Muscle of back (tissue), 13 donors: ENCODE measurements around the gene AHCY. TPM values are rescaled to one million over a fixed set of nuclear protein-coding genes. Genes with fewer than 3 reads are reported as not detected.
"Not testable (repeated sequence)": the region's sequence is repeated elsewhere in the genome, so short reads cannot be mapped to it uniquely, and the experiment has no call there.

Source experiments
- DNase-seq, 3 donors: peaks; one replicate each; pipeline versions ENCODE4 v3.0.0 to v3.0.0-alpha.2; 2013
- long read RNA-seq, 9 donors: transcript quantifications; one replicate each; lab custom pipeline, GENCODE V29; 2026
- polyA plus RNA-seq, 10 donors: library from polyadenylated mRNA; unstranded; fragments of 120-200 nt; gene quantifications; one replicate each; pipeline ENCODE4 v1.2.1, GENCODE V29; 2013; ENCODE audit not compliant: insufficient read length in 10 of 10

AHCY gene
- polyA plus RNA-seq = 100 to 1,000 TPM; 126 to 214 (median 196) TPM
- long read RNA-seq, donor 1, transcript AHCY-201 (10 exons, 2,143 nt) = major isoform, 45 of 50 reads
- long read RNA-seq, donor 1, partial matches to known transcripts = 5 of 50 reads
- long read RNA-seq, donor 1, other reads (novel, unspliced or antisense) = 0 of 50 reads
- long read RNA-seq, donor 2, transcript AHCY-201 (10 exons, 2,143 nt) = major isoform, 34 of 40 reads
- long read RNA-seq, donor 2, partial matches to known transcripts = 6 of 40 reads
- long read RNA-seq, donor 2, other reads (novel, unspliced or antisense) = 0 of 40 reads
- long read RNA-seq, donor 3 = 0 reads
- long read RNA-seq, donor 4, transcript AHCY-201 (10 exons, 2,143 nt) = major isoform, 16 of 16 reads
- long read RNA-seq, donor 4, partial matches to known transcripts = 0 of 16 reads
- long read RNA-seq, donor 4, other reads (novel, unspliced or antisense) = 0 of 16 reads
- long read RNA-seq, donor 5, transcript AHCY-201 (10 exons, 2,143 nt) = major isoform, 31 of 45 reads
- long read RNA-seq, donor 5, partial matches to known transcripts = 14 of 45 reads
- long read RNA-seq, donor 5, other reads (novel, unspliced or antisense) = 0 of 45 reads
- long read RNA-seq, donor 6, transcript AHCY-201 (10 exons, 2,143 nt) = major isoform, 54 of 81 reads
- long read RNA-seq, donor 6, partial matches to known transcripts = 27 of 81 reads
- long read RNA-seq, donor 6, other reads (novel, unspliced or antisense) = 0 of 81 reads
- long read RNA-seq, donor 7, transcript AHCY-201 (10 exons, 2,143 nt) = major isoform, 15 of 66 reads
- long read RNA-seq, donor 7, partial matches to known transcripts = 51 of 66 reads
- long read RNA-seq, donor 7, other reads (novel, unspliced or antisense) = 0 of 66 reads
- long read RNA-seq, donor 8, transcript AHCY-201 (10 exons, 2,143 nt) = major isoform, 17 of 17 reads
- long read RNA-seq, donor 8, partial matches to known transcripts = 0 of 17 reads
- long read RNA-seq, donor 8, other reads (novel, unspliced or antisense) = 0 of 17 reads
- long read RNA-seq, donor 9, transcript AHCY-201 (10 exons, 2,143 nt) = major isoform, 5 of 5 reads
- long read RNA-seq, donor 9, partial matches to known transcripts = 0 of 5 reads
- long read RNA-seq, donor 9, other reads (novel, unspliced or antisense) = 0 of 5 reads

DNA sequence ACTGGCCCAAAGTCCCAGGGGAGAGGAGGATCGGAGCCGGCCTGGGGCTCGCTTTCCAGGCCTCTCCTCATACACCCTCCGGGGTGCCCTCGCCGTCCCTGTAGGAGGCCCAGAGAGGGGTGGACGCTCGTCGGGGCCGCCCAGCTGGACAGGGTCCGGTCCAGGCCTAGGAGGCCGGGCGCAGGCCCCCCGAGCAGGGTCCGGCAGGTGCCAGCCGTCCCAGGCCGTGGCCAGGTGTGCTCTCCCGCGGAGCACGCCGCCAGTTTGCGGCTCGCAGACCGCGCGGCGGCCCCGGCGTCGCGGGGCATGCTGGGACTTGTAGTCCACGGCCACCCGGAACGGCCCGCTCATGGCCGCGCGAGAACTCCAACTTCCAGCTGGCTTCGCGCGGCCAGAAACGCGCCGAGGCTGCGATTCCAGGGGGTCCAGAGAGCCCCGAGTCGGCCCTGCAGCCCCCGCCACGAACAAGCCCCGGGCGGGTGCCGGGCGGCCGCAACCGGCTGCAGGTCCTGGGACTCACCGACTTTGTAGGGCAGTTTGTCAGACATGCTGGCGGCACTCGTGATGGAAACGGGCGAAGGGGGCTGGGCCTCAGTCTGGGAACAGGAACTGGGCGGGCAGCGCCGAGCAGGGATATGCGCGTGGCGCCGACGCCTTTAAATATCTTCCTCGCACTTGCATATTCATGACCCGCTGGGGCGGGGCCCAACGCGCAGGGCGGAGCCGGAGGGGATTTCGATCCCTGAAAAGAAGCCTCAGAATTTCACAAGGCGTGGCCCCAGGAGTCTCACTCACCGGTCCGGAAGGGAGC lies at the start of gene AHCY:
Gene AHCY, minus strand, starts transcription at position 633 of the 811 bp plus-strand sequence. Its CDS starts 85 bp downstream, at position 548.
- DNase-seq = peak; percentile 95 to 99 (median 96)

DNA sequence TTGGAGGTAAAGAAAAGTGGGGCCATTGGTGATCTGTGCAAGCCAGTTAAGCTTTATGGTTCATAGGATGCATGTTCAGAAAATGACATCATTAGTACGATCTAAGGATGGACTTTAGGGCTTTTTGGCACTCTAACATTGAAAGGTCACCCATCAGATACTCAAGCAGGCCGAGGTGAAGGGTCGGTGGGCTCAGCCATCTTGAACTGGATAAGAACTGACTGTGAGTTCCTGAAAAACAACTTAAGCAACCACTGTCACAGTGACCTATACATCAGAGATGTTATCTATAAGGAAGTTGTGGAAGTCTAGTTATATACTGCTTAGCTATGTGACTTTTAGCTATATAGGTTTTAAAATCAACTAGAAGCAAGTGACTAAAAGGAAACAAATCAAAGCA lies 46.9 kb upstream of the AHCY start:
- no peak for DNase-seq

DNA sequence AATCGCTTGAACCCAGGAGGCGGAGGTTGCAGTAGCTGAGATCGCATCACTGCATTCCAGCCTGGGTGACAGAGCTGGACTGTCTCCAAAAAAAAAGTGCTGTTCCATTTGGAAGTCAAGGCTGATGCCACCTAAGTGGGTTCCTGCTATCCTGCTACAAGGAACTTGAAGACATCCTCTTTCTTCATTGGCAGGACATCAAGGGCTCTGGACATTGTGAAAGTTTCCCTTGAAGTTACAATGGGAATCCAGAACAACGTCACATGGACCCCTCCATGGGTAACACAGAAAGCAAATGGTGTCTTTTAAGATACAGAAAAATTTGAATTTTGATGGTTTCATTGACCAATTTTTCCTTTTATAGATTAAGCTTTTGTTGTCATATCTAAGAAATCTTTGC lies 44.4 kb upstream of the AHCY start:
- no peak for DNase-seq

DNA sequence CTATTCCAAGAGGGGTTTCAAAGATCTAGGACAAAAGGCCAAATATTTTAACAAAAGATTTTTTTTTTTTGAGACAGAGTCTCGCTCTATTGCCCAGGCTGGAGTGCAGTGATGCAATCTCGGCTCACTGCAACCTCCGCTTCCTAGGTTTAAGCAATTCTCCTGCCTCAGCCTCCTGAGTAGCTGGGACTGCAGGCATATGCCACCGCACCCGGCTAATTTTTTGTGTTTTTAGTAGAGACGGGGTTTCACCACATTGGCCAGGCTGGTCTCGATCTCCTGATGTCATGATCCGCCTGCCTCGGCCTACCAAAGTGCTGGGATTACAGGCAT lies 43.3 kb upstream of the AHCY start:
- DNase-seq = not testable (repeated sequence)

DNA sequence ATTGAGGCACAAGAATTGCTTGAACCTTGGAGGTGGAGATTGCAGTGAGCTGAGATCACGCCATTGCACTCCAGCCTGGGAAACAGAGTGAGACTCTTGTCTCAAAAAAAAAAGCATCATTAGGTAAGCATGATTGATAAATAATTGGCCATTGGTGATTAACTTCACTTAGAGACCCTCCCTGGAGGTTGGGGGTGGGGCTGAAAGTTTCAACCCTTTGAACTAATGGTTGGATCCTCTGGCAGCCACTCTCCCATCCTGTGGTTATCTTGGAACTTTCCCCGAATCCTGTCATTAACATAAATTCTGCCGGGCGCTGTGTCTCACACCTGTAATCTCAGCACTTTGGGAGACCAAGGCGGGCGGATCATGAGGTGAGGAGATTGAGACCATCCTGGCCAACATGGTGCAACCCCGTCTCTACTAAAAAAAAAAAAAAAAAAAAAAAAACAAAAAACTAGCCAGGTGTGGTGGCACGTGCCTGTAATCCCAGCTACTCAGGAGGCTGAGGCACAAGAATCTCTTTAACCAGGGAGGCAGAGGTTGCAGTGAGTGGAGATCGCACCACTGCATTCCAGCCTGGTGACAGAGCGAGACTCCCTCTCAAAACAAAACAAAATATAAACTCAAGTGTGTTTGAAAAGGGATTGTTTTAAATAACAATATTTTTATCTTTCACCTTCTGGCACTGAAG lies 42.8 kb upstream of the AHCY start:
- not testable (repeated sequence) for DNase-seq

DNA sequence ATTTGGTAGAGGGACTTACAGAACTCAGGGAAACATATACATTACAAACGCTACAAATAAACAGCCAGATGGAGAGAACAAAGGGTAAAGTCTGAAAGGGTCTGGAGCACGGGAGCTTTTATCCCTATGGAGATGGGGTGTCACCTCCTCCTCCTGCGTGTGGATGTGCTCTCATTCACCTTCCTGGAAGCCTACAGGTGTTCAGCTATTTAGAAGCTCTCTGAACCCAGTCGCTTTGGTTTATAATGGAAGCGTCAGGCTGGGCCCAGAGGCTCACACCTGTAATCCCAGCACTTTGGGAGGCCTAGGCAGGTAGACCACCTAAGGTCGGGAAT lies 42.2 kb upstream of the AHCY start:
- no peak for DNase-seq

DNA sequence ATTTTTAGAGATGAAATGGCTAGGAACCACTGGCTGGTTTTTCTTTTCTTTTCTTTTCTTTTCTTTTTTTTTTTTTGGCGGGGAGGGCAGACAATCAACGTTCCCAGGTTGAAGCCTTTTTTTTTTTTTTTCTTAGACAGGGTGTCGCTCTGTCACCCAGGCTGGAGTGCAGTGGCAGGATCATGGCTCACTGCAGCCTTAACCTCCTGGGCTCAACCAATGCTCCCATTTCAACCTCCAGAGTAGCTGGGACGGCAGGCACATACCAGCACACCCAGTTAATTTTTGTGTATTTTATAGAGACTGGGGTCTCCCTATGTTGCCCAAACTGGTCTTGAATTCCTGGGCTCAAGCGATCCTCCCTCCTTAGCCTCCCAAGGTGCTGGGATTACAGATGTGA lies 41.1 kb upstream of the AHCY start:
- no peak for DNase-seq

DNA sequence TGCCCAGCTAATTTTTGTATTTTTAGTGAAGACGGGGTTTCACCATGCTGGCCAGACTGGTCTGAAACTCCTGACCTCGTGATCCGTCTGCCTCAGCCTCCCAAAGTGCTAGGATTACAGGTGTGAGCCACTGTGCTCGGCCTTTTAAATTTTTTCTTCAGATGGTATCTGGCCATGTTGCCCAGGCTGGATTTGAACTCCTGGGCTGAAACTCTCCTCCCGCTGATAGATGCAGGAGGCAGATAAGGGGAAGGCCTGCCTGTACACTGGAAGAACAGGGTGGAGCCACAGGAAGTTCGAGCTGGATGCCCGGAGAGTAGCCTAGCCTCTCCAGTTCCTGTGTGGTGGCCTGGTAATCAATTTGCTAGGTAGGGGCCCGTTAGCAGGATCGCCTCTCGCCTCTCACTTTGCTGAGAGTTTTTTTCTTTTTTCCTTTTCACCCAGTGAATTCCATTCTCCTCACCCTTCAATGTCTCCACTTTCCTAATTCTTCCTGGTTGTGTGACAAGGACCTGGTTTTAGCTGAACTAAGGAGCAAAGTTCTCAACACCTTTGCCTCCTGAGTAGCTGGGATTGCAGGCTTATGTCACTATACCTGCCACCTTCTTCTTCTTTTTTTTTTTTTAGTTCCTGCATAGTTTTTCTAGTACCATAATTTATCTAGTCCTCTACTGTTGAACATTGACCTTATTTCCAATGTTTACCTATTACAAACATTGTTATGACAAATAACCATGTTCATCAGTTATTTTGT lies 40.5 kb upstream of the AHCY start:
- DNase-seq = no peak

DNA sequence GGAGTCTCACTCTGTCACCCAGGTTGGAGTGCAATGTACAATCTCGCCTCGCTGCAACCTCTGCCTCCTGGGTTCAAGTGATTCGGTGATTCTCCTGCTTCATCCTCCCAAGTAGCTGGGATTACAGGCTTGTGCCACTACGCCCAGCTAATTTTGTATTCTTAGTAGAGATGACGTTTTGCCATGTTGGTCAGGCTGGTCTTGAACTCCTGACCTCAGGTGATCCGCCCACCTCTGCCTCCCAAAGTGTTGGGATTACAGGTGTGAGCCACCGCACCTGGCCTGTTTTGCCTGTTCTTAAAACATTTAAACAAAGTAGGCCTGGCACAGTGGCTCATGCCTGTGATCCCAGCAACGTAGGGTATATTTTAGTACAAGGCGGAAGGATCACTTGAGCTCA lies 38.0 kb upstream of the AHCY start:
- DNase-seq = not testable (repeated sequence)

DNA sequence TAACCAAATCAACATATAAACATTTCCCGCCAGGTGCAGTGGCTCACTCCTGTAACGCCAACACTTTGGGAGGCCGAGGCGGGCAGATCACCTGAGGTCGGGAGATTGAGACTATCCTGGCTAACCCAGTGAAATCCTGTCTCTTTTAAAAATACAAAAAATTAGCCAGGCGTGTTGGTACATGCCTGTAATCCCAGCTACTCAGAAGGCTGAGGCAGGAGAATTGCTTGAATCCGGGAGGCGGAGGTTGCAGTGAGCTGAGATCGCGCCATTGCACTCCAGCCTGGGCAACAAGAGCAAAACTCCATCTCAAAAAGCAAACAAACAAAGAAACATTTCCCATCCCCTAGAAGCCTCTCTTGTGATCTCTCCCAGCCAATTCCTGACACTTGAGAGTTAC lies 37.6 kb upstream of the AHCY start:
- not testable (repeated sequence) for DNase-seq

DNA sequence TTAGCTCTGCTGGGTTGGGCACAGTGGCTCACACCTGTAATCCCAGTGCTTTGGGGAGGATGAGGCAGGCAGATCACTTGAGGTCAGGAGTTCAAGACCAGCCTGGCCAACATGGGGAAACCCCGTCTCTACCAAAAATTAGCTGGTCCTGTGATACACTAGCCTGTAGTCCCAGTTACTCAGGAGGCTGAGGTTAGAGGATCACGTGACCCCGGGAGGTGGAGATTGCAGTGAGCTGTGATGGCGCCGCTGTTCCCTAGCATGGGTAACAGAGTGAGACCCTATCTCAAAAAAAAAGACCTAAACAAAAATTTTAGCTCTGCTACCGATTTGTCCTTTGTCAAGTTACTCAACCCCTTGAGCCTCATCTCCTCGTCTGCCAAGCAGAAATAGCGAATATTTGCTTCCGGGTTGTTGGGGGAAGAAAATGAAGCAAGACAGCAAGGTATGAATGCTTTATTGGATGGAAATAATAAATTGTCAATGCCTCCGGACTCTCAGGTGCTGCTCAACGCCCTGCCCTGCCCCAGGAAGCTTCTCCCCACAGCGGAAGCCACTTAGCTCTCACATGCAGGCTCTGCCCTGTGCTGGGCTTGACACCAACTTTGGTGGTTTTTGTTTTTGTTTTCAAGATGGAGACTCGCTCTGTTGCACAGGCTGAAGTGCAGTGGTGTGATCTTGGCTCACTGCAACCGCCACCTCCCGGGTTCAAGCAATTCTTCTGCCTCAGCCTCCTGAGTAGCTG lies 35.0 kb upstream of the AHCY start:
- DNase-seq = no peak

DNA sequence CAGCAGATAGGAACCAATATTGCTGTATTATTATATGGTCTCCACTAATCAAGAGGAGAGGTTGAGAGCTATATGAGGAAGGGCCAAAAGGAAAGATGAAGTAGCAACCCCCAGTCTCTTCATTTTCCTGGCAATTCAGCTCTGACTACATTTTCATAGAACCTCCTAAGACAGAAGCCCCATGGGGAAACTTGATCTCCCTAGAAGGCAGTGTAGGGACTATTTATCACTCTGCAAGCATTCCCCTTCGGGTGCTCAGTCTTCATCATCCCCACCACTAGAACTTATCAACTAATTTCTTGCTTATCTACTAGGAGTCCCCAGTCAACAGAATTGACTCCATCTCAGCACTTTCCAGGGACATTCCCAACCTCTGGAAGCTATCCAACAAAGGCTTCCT lies 34.4 kb upstream of the AHCY start:
- no peak for DNase-seq

DNA sequence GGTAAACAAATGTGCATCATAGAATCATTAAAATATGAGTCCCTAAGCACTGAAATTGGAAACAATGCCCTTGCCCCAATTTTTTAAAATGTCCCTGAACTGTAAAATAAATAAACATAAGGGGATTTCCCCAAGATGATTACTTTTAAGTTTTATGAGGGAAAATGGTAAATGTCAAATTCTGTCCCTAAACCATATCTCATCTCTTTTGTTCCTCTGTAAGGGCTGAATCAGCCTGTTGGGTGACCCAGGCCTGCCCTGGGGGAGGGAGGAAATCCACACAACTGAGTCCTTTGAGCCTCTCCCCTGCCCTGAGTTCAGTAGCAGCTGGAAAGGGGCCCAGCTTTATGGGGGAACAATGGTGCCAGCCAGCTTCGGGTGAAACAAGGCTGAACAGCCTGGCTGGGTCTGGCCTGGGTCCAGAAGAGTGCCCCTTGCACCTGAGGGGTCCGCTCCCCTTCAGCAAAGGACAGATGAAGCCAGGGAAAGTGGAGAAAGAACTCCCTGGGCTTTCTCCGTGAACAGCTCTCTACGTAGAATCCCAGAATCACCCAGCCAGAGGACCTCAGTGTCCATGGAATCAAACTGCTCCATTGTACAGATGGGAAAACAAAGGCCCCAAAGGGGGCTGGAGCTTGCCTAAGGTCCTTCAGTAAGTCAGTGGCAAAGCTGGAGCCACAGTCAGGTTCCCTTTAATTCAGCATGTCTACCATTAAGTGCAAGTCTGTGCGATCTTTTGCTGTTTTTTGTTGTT lies 31.7 kb upstream of the AHCY start:
- no peak for DNase-seq

DNA sequence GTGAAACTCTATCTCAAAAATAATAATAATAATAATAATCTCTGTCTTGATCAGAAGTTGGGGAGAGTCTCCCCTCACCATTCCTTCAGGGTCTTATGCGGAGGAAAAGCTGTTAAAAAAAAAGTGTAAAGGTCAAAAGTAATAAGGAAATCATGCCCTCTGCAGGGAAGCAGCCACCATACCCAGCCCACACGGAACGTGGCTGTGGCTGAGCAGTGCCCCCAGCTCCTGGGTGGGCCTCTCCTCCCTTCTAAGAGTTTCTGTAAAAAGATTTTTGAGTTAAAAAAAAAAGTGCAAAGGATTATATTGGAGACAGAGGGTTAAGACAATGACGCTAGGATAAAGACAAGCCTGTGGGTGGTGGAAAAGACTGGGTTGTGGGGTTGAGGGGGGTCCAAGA lies 30.6 kb upstream of the AHCY start:
- DNase-seq = no peak

DNA sequence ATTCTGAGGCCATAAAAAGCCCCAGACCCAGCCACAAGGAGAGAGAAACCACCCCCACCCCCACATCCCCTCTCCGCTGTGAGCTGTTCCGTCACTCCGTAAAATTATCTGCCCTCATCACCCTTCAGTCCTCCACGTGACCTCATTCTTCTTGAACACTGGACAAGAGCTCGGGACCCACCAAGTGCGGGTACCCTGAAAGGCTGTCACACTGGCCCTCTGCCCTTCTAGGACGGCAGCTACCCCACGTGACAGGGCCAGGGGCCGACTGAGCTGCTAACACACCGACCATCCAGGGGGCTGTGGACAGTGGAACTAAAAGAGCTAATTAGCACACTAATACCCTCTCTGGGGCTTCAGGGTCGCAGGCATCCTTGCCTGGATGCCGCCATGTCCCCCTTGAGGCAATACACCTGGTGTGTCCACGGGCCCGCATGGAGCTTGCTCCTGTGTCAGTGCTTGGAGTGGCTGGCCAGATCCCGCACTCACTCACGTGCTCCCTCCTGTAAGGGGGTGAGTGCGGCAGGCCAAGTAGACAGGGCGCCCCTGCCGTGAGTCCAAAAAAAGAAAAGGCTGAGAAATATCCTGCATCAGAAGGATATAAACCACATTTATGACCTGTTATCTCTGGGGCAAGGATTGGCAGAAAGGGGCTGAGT lies 29.2 kb upstream of the AHCY start:
- no peak for DNase-seq

DNA sequence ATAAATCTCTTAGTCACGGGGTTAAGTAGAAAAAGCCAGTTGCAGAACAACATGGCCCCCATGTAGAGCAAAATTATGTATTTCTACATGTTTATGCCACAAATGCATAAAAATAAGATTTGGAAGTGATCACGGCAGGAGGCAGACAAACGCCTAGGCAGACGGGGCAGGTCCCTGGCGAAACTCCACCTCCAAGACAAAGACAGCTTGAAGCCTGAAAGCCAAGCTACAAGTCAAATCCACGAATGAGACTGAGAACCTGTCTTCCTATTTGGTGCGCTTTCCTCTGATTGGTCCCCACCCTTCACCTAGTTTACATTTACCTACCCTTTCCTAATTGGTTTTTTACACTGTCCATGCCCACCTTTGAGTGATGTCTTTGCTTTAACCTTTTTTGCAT lies 28.7 kb upstream of the AHCY start:
- DNase-seq = no peak

DNA sequence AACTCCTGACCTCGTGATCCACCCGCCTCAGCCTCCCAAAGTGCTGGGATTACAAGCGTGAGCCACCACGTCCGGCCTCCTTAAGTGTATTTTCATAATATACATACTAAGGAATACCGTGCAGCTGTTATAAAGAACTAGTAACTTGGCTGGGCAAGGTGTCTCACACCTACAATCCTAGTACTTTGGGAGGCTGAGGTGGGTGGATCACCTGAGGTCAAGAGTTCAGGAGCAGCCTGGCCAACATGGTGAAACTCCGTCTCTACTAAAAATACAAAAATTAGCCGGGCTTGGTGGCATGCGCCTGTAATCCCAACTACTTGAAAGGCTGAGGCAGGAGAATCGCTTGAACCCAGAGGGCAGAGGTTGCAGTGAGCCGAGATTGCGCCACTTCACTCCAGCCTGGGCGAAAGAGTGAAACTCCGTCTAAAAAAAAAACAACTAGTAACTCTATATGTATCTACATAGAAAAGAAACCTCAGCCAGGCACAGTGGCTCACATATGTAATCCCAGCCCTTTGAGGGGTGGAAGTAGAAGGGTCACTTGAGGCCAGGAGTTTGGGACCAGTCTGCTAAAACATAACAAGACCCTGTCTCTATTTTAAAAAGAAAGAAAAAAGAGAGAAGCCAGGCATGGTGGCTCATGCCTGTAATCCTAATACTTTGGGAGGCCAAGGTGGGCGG lies 27.8 kb upstream of the AHCY start:
- DNase-seq = not testable (repeated sequence)
